ENCODE data around the gene NXPH3.
"Not testable (repeated sequence)": the region's sequence is repeated elsewhere in the genome, so short reads cannot be mapped to it uniquely, and the experiment has no call there.

NXPH3 gene

GRCh38 chr17:49554694-49555494, 20.8 kb upstream of the NXPH3 start:
- no peak for DNase-seq (ENCODE audit: low read depth)

GRCh38 chr17:49555495-49556222, 20.0 kb upstream of the NXPH3 start:
- no peak for DNase-seq (ENCODE audit: low read depth)

GRCh38 chr17:49556223-49556943, 19.3 kb upstream of the NXPH3 start:
- no peak for DNase-seq (ENCODE audit: low read depth)

GRCh38 chr17:49557312-49558024, 18.2 kb upstream of the NXPH3 start:
- DNase-seq (ENCODE audit: low read depth): no peak

GRCh38 chr17:49564638-49565037, 11.0 kb upstream of the NXPH3 start:
- DNase-seq (ENCODE audit: low read depth): no peak

GRCh38 chr17:49565948-49566491, 9.7 kb upstream of the NXPH3 start:
- no peak for DNase-seq (ENCODE audit: low read depth)

GRCh38 chr17:49566668-49567071, 9.0 kb upstream of the NXPH3 start:
- no peak for DNase-seq (ENCODE audit: low read depth)

- no peak for DNase-seq (ENCODE audit: low read depth)
Observed at GRCh38 chr17:49567104-49567521, 8.6 kb upstream of the NXPH3 start.

GRCh38 chr17:49567871-49568694, 7.6 kb upstream of the NXPH3 start:
- DNase-seq (ENCODE audit: low read depth): peak; percentile 61

GRCh38 chr17:49568695-49569047, 7.0 kb upstream of the NXPH3 start:
- not testable (repeated sequence) for DNase-seq (ENCODE audit: low read depth)

GRCh38 chr17:49570540-49571242, 5.0 kb upstream of the NXPH3 start:
- DNase-seq (ENCODE audit: low read depth): no peak

- no peak for DNase-seq (ENCODE audit: low read depth)
Observed at GRCh38 chr17:49571283-49571682, 4.4 kb upstream of the NXPH3 start.

- DNase-seq (ENCODE audit: low read depth): no peak
Observed at GRCh38 chr17:49571764-49572163, 3.9 kb upstream of the NXPH3 start.

- DNase-seq (ENCODE audit: low read depth): no peak
Observed at GRCh38 chr17:49572226-49572625, 3.4 kb upstream of the NXPH3 start.

GRCh38 chr17:49572806-49573420, 2.8 kb upstream of the NXPH3 start:
- DNase-seq (ENCODE audit: low read depth): no peak

GRCh38 chr17:49573510-49574322, 2.0 kb upstream of the NXPH3 start:
- no peak for DNase-seq (ENCODE audit: low read depth)

- no peak for DNase-seq (ENCODE audit: low read depth)
Observed at GRCh38 chr17:49574323-49574781, 1.3 kb upstream of the NXPH3 start.

GRCh38 chr17:49574945-49575678, 559 bp upstream of the NXPH3 start:
- no peak for DNase-seq (ENCODE audit: low read depth)

All from GM04504 (cell line).